GM12878 (cell line): ENCODE measurements around the gene TRIM47. TPM values are rescaled to one million over a fixed set of nuclear protein-coding genes. Genes with fewer than 3 reads are reported as not detected.

Experiments used
- ATAC-seq: fragments of 200-7000 bp; cut with Tn5 transposase; 3 replicates; pipeline ENCODE4 v1.9.1; 2020; ENCODE audit warnings: mild to moderate bottlenecking, moderate library complexity
- BruUV-seq: library from RNA; stranded (reverse); fragments of 400-500 nt; replicated peaks from 2 replicates; lab custom pipeline; 2021; lab: Mats Ljungman, UMichigan
- CTCF ChIA-PET: fragments of 300-600 bp; sonication (Branson Sonifier 250); formaldehyde crosslinking; extraction: SDS; loops from one replicate; lab custom pipeline; 2021; ENCODE audit warnings: inconsistent platforms; lab: Yijun Ruan, JAX
- POLR2A ChIA-PET: fragments of 350-600 bp; formaldehyde crosslinking; extraction: SDS; loops from one replicate; lab custom pipeline; 2021; ENCODE audit warnings: inconsistent platforms; lab: Charles Lee
- RAD21 ChIA-PET: fragments of 300-600 bp; sonication (Branson Sonifier 250); formaldehyde crosslinking; loops from one replicate; lab custom pipeline; 2023; ENCODE audit warnings: antibody characterized with exemption; ENCODE audit not compliant: unreplicated experiment; lab: Charles Lee
- SMC1A ChIA-PET: fragments of 300-600 bp; sonication (Branson Sonifier 250); formaldehyde crosslinking; loops from one replicate; lab custom pipeline; 2023; ENCODE audit not compliant: unreplicated experiment, uncharacterized antibody; lab: Charles Lee
- DNase-seq: peaks from one replicate; pipeline ENCODE4 v3.0.0-alpha.2; 2011; ENCODE audit warnings: low read depth, low spot score
- FAIRE-seq: peaks from 3 replicates; lab custom pipeline; 2011; peaks lifted over from hg19 to GRCh38; lab: Jason Lieb, UNC
- H2AFZ ChIP-seq: 2 replicates; pipeline ENCODE4 v1.6.0; 2011; ENCODE audit warnings: low read depth, low read length, control low read depth; ENCODE audit not compliant: control insufficient read depth
- H3K27ac ChIP-seq: 2 replicates; pipeline ENCODE4 v1.5.1; 2011; ENCODE audit warnings: control low read depth; ENCODE audit not compliant: control insufficient read depth, insufficient read depth
- H3K27me3 ChIP-seq, 2 experiments: replicated peaks in 1 of 2; 2 replicates each; pipeline versions ENCODE4 v1.6.0 to v1.6.1; 2011; ENCODE audit warnings: low read length in 1 of 2; ENCODE audit not compliant: control insufficient read depth in 2 of 2, insufficient read depth in 2 of 2
- H3K36me3 ChIP-seq, 2 experiments: 2 replicates each; pipeline ENCODE4 v1.5.1; 2011; ENCODE audit warnings: low read length in 1 of 2; ENCODE audit not compliant: control insufficient read depth in 2 of 2, insufficient read depth in 2 of 2
- H3K4me1 ChIP-seq: 2 replicates; pipeline ENCODE4 v1.6.1; 2011; ENCODE audit warnings: mild to moderate bottlenecking, low read length, moderate library complexity, mixed read lengths; ENCODE audit not compliant: control insufficient read depth, insufficient read depth
- H3K4me2 ChIP-seq: 2 replicates; pipeline ENCODE4 v1.6.0; 2011; ENCODE audit warnings: control low read depth; ENCODE audit not compliant: control insufficient read depth, insufficient read depth
- H3K4me3 ChIP-seq: fragments of 200-600 bp; sonication (generic); 2 replicates; pipeline ENCODE4 v1.5.1; 2016
- H3K79me2 ChIP-seq: 2 replicates; pipeline ENCODE4 v1.6.0; 2011; ENCODE audit warnings: low read length; ENCODE audit not compliant: control insufficient read depth, insufficient read depth
- H3K9ac ChIP-seq: 2 replicates; pipeline ENCODE4 v1.8.0; 2011; ENCODE audit warnings: low read length, control low read depth, mixed read lengths; ENCODE audit not compliant: control insufficient read depth, insufficient read depth
- H3K9me3 ChIP-seq: replicated peaks from 3 replicates; pipeline ENCODE4 v1.5.1; 2011; ENCODE audit warnings: mild to moderate bottlenecking, low read length; ENCODE audit not compliant: control insufficient read depth, insufficient read depth
- H4K20me1 ChIP-seq: 2 replicates; pipeline ENCODE4 v1.6.0; 2011; ENCODE audit not compliant: control insufficient read depth, insufficient read depth
- E2F4 ChIP-seq: IDR thresholded peaks from 2 replicates; pipeline ENCODE4 v1.6.1; 2012; ENCODE audit warnings: low read depth, low read length, improper control_type of control experiment
- FOXK2 ChIP-seq: fragments of 450-650 bp; IDR thresholded peaks from 2 replicates; pipeline ENCODE4 v1.6.1; 2017; ENCODE audit warnings: mild to moderate bottlenecking, moderate library complexity
- IRF4 ChIP-seq: IDR thresholded peaks from 2 replicates; pipeline ENCODE4 v1.6.1; 2011; ENCODE audit warnings: low read depth, low read length
- JUNB ChIP-seq: IDR thresholded peaks from 2 replicates; pipeline ENCODE4 v1.6.1; 2016; ENCODE audit warnings: antibody characterized with exemption, mild to moderate bottlenecking
- MAX ChIP-seq: IDR thresholded peaks from 2 replicates; pipeline ENCODE4 v1.6.1; 2012; ENCODE audit warnings: low read depth, low read length, improper control_type of control experiment
- MEF2A ChIP-seq: IDR thresholded peaks from 2 replicates; pipeline ENCODE4 v1.6.1; 2011; ENCODE audit warnings: low read depth, mild to moderate bottlenecking, low read length, moderate library complexity; ENCODE audit not compliant: insufficient read depth
- NFXL1 ChIP-seq: fragments of 450-650 bp; IDR thresholded peaks from 2 replicates; pipeline ENCODE4 v1.6.1; 2017; ENCODE audit warnings: antibody characterized with exemption, mild to moderate bottlenecking, borderline replicate concordance
- NFYB ChIP-seq: IDR thresholded peaks from 2 replicates; pipeline ENCODE4 v1.6.1; 2011; ENCODE audit warnings: low read depth, mild to moderate bottlenecking, low read length, improper control_type of control experiment, moderate library complexity; ENCODE audit not compliant: insufficient read depth
- RFX5 ChIP-seq: IDR thresholded peaks from 2 replicates; pipeline ENCODE4 v1.6.1; 2011; ENCODE audit warnings: low read depth, low read length, improper control_type of control experiment
- TCF3 ChIP-seq: IDR thresholded peaks from 2 replicates; pipeline ENCODE4 v1.6.1; 2012; ENCODE audit warnings: low read depth, mild to moderate bottlenecking, low read length, borderline replicate concordance; ENCODE audit not compliant: insufficient read depth
- USF1 ChIP-seq: IDR thresholded peaks from 2 replicates; pipeline ENCODE4 v1.6.1; 2011; ENCODE audit warnings: borderline replicate concordance, low read depth, mild to moderate bottlenecking, moderate library complexity, mixed read lengths, low read length; ENCODE audit not compliant: insufficient read depth; ENCODE audit errors: extremely low read length
- ZBED1 ChIP-seq: IDR thresholded peaks from 2 replicates; pipeline ENCODE4 v1.6.1; 2016; ENCODE audit warnings: borderline replicate concordance
- ZNF207 ChIP-seq: fragments of 450-650 bp; IDR thresholded peaks from 2 replicates; pipeline ENCODE4 v1.6.1; 2014; ENCODE audit warnings: antibody characterized with exemption, mild to moderate bottlenecking, borderline replicate concordance
- ZNF384 ChIP-seq: IDR thresholded peaks from 2 replicates; pipeline ENCODE4 v1.6.1; 2012; ENCODE audit warnings: low read depth, mild to moderate bottlenecking, low read length, improper control_type of control experiment, borderline replicate concordance
- WGBS: methylation state at CpG from one replicate; pipeline ENCODE4 v1.1.6; 2016; ENCODE audit warnings: low lambda C conversion rate; ENCODE audit not compliant: insufficient replicate concordance, insufficient coverage; ENCODE audit errors: missing lambda C conversion rate; 5-methylcytosine and 5-hydroxymethylcytosine counted together
- in situ Hi-C: fragments of 300-500 bp; cut with MboI; formaldehyde crosslinking; loops from 9 replicates; pipeline ENCODE4 v1.14.3; 2018; ENCODE audit warnings: mixed read lengths
- intact Hi-C: fragments of 100-400 bp; cut with micrococcal nuclease; formaldehyde crosslinking; loops from one replicate; pipeline ENCODE4 v1.14.2; 2022; ENCODE audit not compliant: unreplicated experiment
- polyA plus RNA-seq, 11 experiments: library from polyadenylated mRNA; depleted of rRNA in 4 of 11; unstranded in 6 of 11; stranded (reverse) in 5 of 11; fragments of >200 nt; fragmentation: Nextera tagmentation in 4 of 11; fragmentation: Illumina TruSeq in 1 of 11; extraction: Ambion mirVana in 4 of 11; extraction: Trizol in 1 of 11; gene quantifications; 1 replicate in 1 of 11; 2 replicates in 10 of 11; pipeline versions ENCODE4 v1.2.1 to v1.2.3, GENCODE V29; 2011 to 2016; ENCODE audit warnings: inconsistent platforms in 2 of 11, missing spikeins in 2 of 11, low read depth in 1 of 11
- total RNA-seq, 4 experiments: library from RNA; depleted of rRNA in 3 of 4; stranded (reverse); fragments of >200 nt in 3 of 4; fragmentation: Illumina TruSeq in 1 of 4; extraction: Trizol in 1 of 4; gene quantifications; 2 replicates each; pipeline versions ENCODE4 v1.2.1 to v1.2.3, GENCODE V29; 2013 to 2021

TRIM47 gene
- total and polyA plus RNA-seq, 10 of the 15 experiments (the other 5 are each of a cell fraction or from before 2014, with no cell fraction given): 0.35 to 9.7 (median 5.3) TPM

GRCh38 chr17:75917917-75918445 lies 39.6 kb upstream of the TRIM47 start:
- no peaks in the 10 kb centered on the region for H3K79me2 ChIP-seq
- SMC1A ChIA-PET: no interaction called here
- no peaks in the 10 kb centered on the region for H3K27me3 ChIP-seq
- H3K9me3 ChIP-seq: no peaks in the 10 kb centered on the region
- H3K27ac ChIP-seq: no peak overlapping the region
- intact Hi-C loops: no loop called here
- DNase-seq: no peak
- no peak overlapping the region for H3K4me2 ChIP-seq
- 90% methylated on average over 31 of the region's 31 CpGs for WGBS
- H2AFZ ChIP-seq: no peak overlapping the region
- CTCF ChIA-PET: interaction anchor here (1.1 kb wide), 1 partner anchor 9 kb away, joined by 4 read pairs; no protein-coding TSS in a partner anchor
- H3K4me3 ChIP-seq: no peak overlapping the region
- H3K9ac ChIP-seq: no peak overlapping the region
- TF ChIP-seq FOXK2: no peak
- no peak for TF ChIP-seq ZNF207
- no peak for TF ChIP-seq E2F4
- TF ChIP-seq RFX5: no peak
- no peak for TF ChIP-seq JUNB
- TF ChIP-seq NFYB: no peak
- TF ChIP-seq MEF2A: no peak
- no peak for TF ChIP-seq IRF4
- TF ChIP-seq ZBED1: no peak
- no peak for TF ChIP-seq USF1
- TF ChIP-seq TCF3: no peak
- TF ChIP-seq MAX: no peak
- TF ChIP-seq ZNF384: no peak
- TF ChIP-seq NFXL1: no peak
- RAD21 ChIA-PET: no interaction called here
- no peak for FAIRE-seq
- H4K20me1 ChIP-seq: no peaks in the 10 kb centered on the region
- in situ Hi-C loops: no loop called here
- no TSS peak for BruUV-seq
- no peaks in the 10 kb centered on the region for H3K36me3 ChIP-seq
- no peak for ATAC-seq
- POLR2A ChIA-PET: interaction anchor here (0.6 kb wide), 1 partner anchor 17 kb away, joined by 5 read pairs; no protein-coding TSS in a partner anchor
- no peaks in the 10 kb centered on the region for H3K4me1 ChIP-seq
